Esophagus squamous epithelium (tissue), 5 donors: Measurements from ENCODE around the gene ARHGAP26. TPM values are rescaled to one million over a fixed set of nuclear protein-coding genes. Genes with fewer than 3 reads are reported as not detected.

Experiments used
- DNase-seq: peaks from one replicate; lab custom pipeline; 2025; lab: John Stamatoyannopoulos, UW
- H3K27ac ChIP-seq, 4 donors: fragments of 200-600 bp; sonication (generic); one replicate each; pipeline ENCODE4 v1.5.1; 2016 to 2019; ENCODE audit warnings: mild to moderate bottlenecking in 1 of 4
- H3K27me3 ChIP-seq, 4 donors: fragments of 200-600 bp; sonication (generic); 1 replicate in 3 of 4; 2 replicates in 1 of 4; pipeline versions ENCODE4 v1.5.1 to v1.6.0; 2017 to 2021; ENCODE audit warnings: antibody characterized with exemption in 1 of 4
- H3K36me3 ChIP-seq, 3 donors: fragments of 200-600 bp; sonication (generic); one replicate each; pipeline ENCODE4 v1.5.1; 2016 to 2019
- H3K4me1 ChIP-seq, 3 donors: fragments of 200-600 bp; sonication (generic); one replicate each; pipeline ENCODE4 v1.5.1; 2017 to 2019
- H3K4me3 ChIP-seq, 4 donors: fragments of 200-600 bp; sonication (generic); 1 replicate in 3 of 4; 2 replicates in 1 of 4; pipeline ENCODE4 v1.5.1; 2016 to 2019; ENCODE audit warnings: mild to moderate bottlenecking in 2 of 4, moderate library complexity in 1 of 4
- H3K9me3 ChIP-seq, 3 donors: fragments of 200-600 bp; sonication (generic); one replicate each; pipeline ENCODE4 v1.5.1; 2016 to 2019
- POLR2A ChIP-seq, 4 donors: fragments of 450-650 bp; IDR thresholded peaks; one replicate each; pipeline ENCODE4 v1.6.1; 2017; ENCODE audit warnings: antibody characterized with exemption in 4 of 4, mild to moderate bottlenecking in 4 of 4, moderate library complexity in 3 of 4
- WGBS, 2 donors: methylation state at CpG; one replicate each; pipeline ENCODE4 v1.1.5; 2018; 5-methylcytosine and 5-hydroxymethylcytosine counted together
- intact Hi-C: fragments of 100-400 bp; cut with DNase I; formaldehyde crosslinking; loops from one replicate; pipeline ENCODE4 v1.15.0; 2022
- total RNA-seq, 4 donors: library from RNA; depleted of rRNA; stranded (reverse); fragments of >200 nt; gene quantifications; one replicate each; pipeline ENCODE4 v1.1.0, GENCODE V29; 2016
- TF ChIP-seq, protein P1 (sequence below), 6 experiments: fragments of 450-650 bp in 4 of 6; fragments of 200-600 bp in 2 of 6; sonication (generic) in 2 of 6; IDR thresholded peaks; one replicate each; pipeline ENCODE4 v1.5.1; 2016 to 2019; ENCODE audit warnings: antibody characterized with exemption in 6 of 6, mild to moderate bottlenecking in 4 of 6, moderate library complexity in 4 of 6
- donor health status: DM: yes; HTN: yes; CAD: no.

Gene ARHGAP26
- total RNA-seq, 4 donors from 2014 or later, result 4.4 to 18.7 (median 15.4) TPM

DNA sequence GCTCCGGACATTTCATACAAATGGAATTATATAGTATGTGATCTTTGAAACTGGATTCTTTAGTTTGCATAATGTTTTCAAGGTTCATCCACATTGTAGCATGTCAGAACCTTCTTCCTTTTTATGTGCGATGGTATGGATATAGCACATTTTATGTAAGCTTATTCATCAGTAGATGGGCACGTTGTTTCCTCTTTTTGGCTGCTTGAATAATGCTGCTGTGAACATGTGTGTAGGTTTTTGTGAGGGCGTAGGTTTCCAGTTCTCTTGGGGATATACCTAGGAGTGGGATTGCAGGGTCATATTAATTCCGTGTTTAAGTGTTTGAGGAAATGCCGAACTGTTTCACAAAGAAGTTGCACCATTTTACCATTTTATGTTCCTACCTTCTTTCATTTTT is 445.5 kb downstream of the ARHGAP26 start:
- TF ChIP-seq POLR2A (IDR thresholded peaks at IDR 0.05), result no peak
- TF ChIP-seq, protein P1, sequence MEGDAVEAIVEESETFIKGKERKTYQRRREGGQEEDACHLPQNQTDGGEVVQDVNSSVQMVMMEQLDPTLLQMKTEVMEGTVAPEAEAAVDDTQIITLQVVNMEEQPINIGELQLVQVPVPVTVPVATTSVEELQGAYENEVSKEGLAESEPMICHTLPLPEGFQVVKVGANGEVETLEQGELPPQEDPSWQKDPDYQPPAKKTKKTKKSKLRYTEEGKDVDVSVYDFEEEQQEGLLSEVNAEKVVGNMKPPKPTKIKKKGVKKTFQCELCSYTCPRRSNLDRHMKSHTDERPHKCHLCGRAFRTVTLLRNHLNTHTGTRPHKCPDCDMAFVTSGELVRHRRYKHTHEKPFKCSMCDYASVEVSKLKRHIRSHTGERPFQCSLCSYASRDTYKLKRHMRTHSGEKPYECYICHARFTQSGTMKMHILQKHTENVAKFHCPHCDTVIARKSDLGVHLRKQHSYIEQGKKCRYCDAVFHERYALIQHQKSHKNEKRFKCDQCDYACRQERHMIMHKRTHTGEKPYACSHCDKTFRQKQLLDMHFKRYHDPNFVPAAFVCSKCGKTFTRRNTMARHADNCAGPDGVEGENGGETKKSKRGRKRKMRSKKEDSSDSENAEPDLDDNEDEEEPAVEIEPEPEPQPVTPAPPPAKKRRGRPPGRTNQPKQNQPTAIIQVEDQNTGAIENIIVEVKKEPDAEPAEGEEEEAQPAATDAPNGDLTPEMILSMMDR (IDR thresholded peaks at IDR 0.05), result no peak
- Histone ChIP-seq H3K9me3 (no peaks in the 10 kb centered on the region), H3K27me3 (no peaks in the 10 kb centered on the region), H3K27ac (no peak overlapping the region), H3K36me3 (peaks cover 0 to 22% (median 0%) of the 10 kb centered on the region in 3 donors), H3K4me1 (peaks cover 4 to 47% (median 11%) of the 10 kb centered on the region in 3 donors), H3K4me3 (no peak overlapping the region)
- 87 to 94% methylated on average over 5 to 6 of the region's 6 CpGs for WGBS, 2 donors
- intact Hi-C loops, result no loop called here
- DNase-seq, result no peak

DNA sequence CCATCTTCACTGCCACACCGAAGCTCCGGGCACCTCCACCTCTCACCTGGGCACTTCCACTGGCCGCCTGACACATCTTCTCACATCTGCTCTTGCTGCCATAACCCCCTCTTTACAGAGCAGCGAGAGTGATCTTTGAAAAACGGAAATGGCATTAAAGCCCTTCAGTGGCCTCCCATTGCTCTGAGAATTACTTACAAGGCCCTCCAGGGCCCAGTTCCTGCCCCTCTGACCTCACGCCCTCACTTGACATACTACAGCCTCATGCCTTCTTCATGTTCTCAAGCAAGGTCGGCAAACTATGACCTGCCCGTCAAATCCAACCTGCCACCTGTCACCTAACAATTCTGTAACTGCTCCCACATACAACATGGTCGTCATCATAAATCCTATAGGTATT is 446.0 kb downstream of the ARHGAP26 start:
- H3K36me3 ChIP-seq, result peaks cover 0 to 22% (median 0%) of the 10 kb centered on the region in 3 donors
- intact Hi-C loops, result no loop called here
- no peaks in the 10 kb centered on the region for H3K27me3 ChIP-seq
- H3K4me3 ChIP-seq, result no peak overlapping the region
- H3K27ac ChIP-seq, result no peak overlapping the region
- H3K9me3 ChIP-seq, result no peaks in the 10 kb centered on the region
- no peak for DNase-seq
- TF ChIP-seq POLR2A (IDR thresholded peaks at IDR 0.05), result no peak
- TF ChIP-seq, protein P1 (IDR thresholded peaks at IDR 0.05), result no peak
- peaks cover 4 to 47% (median 11%) of the 10 kb centered on the region in 3 donors for H3K4me1 ChIP-seq
- 80 to 90% methylated on average over 9 of the region's 9 CpGs for WGBS, 2 donors

DNA sequence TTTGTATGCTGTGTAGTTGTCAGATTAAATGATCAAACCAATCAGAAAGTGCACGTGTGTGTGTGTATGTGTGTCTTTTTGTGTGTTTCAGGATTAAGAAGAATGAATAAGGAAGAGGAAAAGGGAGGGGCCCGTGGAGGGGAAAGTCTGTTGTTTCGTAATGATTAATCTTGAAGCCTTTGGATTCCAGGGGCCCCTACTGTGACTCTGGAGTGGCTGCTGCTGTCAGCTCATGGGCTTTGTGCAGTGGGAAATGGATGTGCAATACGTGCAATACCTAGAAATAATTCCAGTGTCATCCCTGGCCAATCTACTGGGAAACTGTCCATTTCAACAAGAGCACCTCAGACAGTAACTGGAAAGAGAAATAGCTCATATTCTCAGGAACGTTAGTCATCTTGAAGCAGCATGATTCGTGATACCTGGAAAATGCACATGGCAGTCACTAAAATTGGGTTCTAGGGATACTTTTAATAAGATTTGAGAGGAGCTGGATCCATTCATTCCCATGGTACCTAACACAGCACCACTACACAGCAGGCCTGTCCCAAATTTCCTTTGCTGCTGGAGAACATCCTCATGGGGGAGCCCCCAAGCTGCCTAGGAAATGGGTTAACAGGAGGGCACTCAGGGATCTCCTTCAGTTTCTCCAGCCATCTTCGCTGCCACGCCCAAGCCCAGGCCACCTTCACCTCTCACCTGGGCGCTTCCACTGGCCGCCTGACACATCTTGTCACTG is 447.1 kb downstream of the ARHGAP26 start:
- Histone ChIP-seq H3K9me3 (no peaks in the 10 kb centered on the region), H3K4me3 (no peak overlapping the region), H3K27me3 (no peaks in the 10 kb centered on the region), H3K36me3 (peaks cover 0 to 22% (median 0%) of the 10 kb centered on the region in 3 donors), H3K4me1 (peaks cover 4 to 42% (median 11%) of the 10 kb centered on the region in 3 donors), H3K27ac (no peak overlapping the region)
- no peak for DNase-seq
- 47 to 56% methylated on average over 10 of the region's 10 CpGs for WGBS, 2 donors
- intact Hi-C loops, result no loop called here
- TF ChIP-seq, protein P1 (IDR thresholded peaks at IDR 0.05), result no peak

DNA sequence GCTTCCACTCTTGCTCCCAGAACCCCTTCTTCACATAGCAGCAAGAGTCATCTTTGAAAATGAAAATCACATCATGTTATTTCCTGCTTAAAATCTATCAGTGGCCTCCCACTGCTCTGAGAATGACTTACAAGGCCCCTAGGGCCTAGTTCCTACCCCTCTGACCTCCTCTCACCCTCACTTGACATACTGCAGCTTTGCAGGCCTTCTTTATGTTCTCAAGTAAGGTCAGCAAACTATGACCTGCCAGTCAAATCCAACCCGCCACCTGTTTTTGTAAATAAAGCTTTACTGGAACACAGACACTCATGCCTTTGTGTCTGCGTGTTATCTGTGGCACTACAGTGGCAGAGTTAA is 447.6 kb downstream of the ARHGAP26 start:
- H3K36me3 ChIP-seq, result peaks cover 0 to 22% (median 0%) of the 10 kb centered on the region in 3 donors
- intact Hi-C loops, result no loop called here
- TF ChIP-seq, protein P1 (IDR thresholded peaks at IDR 0.05), result no peak
- TF ChIP-seq POLR2A (IDR thresholded peaks at IDR 0.05), result no peak
- 77 to 92% methylated on average over 2 of the region's 2 CpGs for WGBS, 2 donors
- H3K27me3 ChIP-seq, result no peaks in the 10 kb centered on the region
- DNase-seq, result no peak
- no peak overlapping the region for H3K27ac ChIP-seq
- no peaks in the 10 kb centered on the region for H3K9me3 ChIP-seq
- peaks cover 4 to 44% (median 11%) of the 10 kb centered on the region in 3 donors for H3K4me1 ChIP-seq
- H3K4me3 ChIP-seq, result no peak overlapping the region

DNA sequence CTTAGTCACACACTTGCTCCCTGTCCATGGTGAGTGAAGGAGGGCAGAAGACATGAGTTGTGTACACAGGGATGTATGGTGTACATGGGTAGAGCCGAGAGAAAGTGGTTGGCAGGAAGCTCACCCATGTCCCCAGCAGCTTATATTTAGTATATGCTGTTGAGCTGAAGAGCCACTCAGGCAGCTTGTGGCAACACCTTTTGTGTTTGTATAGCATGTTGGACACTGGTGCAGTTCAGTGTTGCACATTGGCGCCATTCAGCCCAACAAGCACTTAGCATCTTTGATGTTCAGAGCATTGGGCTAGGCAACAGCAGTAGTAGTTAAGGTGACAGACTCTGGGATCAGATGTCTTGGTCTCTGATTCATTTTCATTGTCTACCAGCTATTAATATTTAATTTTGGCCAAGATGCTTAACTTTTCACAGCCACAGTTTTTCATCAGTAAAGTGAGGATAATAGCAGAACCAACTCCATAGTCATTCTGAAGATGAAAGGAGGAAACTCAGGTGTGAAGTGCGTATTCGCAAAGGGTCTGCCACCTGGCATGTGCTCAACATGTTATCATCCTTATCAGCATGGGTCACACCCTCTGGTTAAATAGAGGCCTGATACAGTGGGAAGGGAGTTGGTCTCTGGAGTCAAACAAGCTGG is 448.5 kb downstream of the ARHGAP26 start:
- Histone ChIP-seq H3K27ac (no peak overlapping the region), H3K27me3 (no peaks in the 10 kb centered on the region), H3K36me3 (peaks cover 0 to 26% (median 0%) of the 10 kb centered on the region in 3 donors), H3K9me3 (no peaks in the 10 kb centered on the region), H3K4me3 (no peak overlapping the region), H3K4me1 (peaks cover 0 to 39% (median 5%) of the 10 kb centered on the region in 3 donors)
- intact Hi-C loops, result no loop called here
- WGBS, 2 donors, result 86 to 88% methylated on average over 2 to 4 of the region's 4 CpGs
- DNase-seq, result no peak
- TF ChIP-seq, protein P1 (IDR thresholded peaks at IDR 0.05), result no peak
- TF ChIP-seq POLR2A (IDR thresholded peaks at IDR 0.05), result no peak
